HG02884 (cell line): ENCODE data around the gene MTMR11.
"Not testable (repeated sequence)": the region's sequence is repeated elsewhere in the genome, so short reads cannot be mapped to it uniquely, and the experiment has no call there.

ENCODE experiments used
- ATAC-seq: cut with Tn5 transposase; IDR thresholded peaks from one replicate; pipeline ENCODE4 v1.9.1; 2021; ENCODE audit warnings: mild to moderate bottlenecking, moderate library complexity; ENCODE audit not compliant: unreplicated experiment

Gene MTMR11

GRCh38 chr1:149903836-149904491, 32.7 kb downstream of the MTMR11 start:
- no peak for ATAC-seq

GRCh38 chr1:149899460-149900284, 37.0 kb downstream of the MTMR11 start, which contains the start of gene BOLA1:
Gene BOLA1, plus strand, starts transcription at chr1:149899568. Its CDS starts 492 bp downstream, at chr1:149900060.
- ATAC-seq: peak; percentile 90

- ATAC-seq: no peak
Observed at GRCh38 chr1:149896575-149896974, 40.1 kb downstream of the MTMR11 start.

GRCh38 chr1:149888999-149889289, 47.7 kb downstream of the MTMR11 start:
- ATAC-seq: no peak

GRCh38 chr1:149888247-149888998, 48.3 kb downstream of the MTMR11 start:
- ATAC-seq: peak; percentile 25

- ATAC-seq: peak; percentile 46
Observed at GRCh38 chr1:149887456-149888246, 49.0 kb downstream of the MTMR11 start.

- not testable (repeated sequence) for ATAC-seq
Observed at GRCh38 chr1:149887196-149887455, 49.6 kb downstream of the MTMR11 start.

- peak; percentile 54 for ATAC-seq
Observed at GRCh38 chr1:149886396-149887195, 50.1 kb downstream of the MTMR11 start.

- not testable (repeated sequence) for ATAC-seq
Observed at GRCh38 chr1:149886121-149886395, 50.6 kb downstream of the MTMR11 start.

- ATAC-seq: no peak
Observed at GRCh38 chr1:149885339-149886120, 51.1 kb downstream of the MTMR11 start.

GRCh38 chr1:149884433-149885338, 52.0 kb downstream of the MTMR11 start:
- ATAC-seq: no peak

- ATAC-seq: no peak
Observed at GRCh38 chr1:149883598-149884247, 53.0 kb downstream of the MTMR11 start.

- no peak for ATAC-seq
Observed at GRCh38 chr1:149881876-149882275, 54.8 kb downstream of the MTMR11 start.

- no peak for ATAC-seq
Observed at GRCh38 chr1:149879556-149879955, 57.1 kb downstream of the MTMR11 start.
